K562 (cell line): ENCODE data around the gene DPY19L3. TPM values are rescaled to one million over a fixed set of nuclear protein-coding genes. Genes with fewer than 3 reads are reported as not detected.

ENCODE experiments used
- CBFA2T2 ChIP-seq: fragments of 450-650 bp; conservative IDR thresholded peaks from 2 replicates; pipeline ENCODE4 v1.6.1; 2017; ENCODE audit warnings: mild to moderate bottlenecking
- CBX5 ChIP-seq: IDR thresholded peaks from 2 replicates; pipeline ENCODE4 v1.6.1; 2014; ENCODE audit warnings: low read depth, borderline replicate concordance
- CC2D1A ChIP-seq: fragments of 450-650 bp; IDR thresholded peaks from 2 replicates; pipeline ENCODE4 v1.6.1; 2017; ENCODE audit warnings: mild to moderate bottlenecking
- FOXA1 ChIP-seq: fragments of 450-650 bp; IDR thresholded peaks from 2 replicates; pipeline ENCODE4 v1.6.1; 2016; ENCODE audit warnings: mild to moderate bottlenecking, borderline replicate concordance
- KDM1A ChIP-seq, 2 experiments: fragments of 450-650 bp; IDR thresholded peaks; 2 replicates each; pipeline ENCODE4 v1.6.1; 2016; ENCODE audit warnings: mild to moderate bottlenecking in 2 of 2
- LCOR ChIP-seq: sonication (generic); formaldehyde crosslinking; IDR thresholded peaks from 2 replicates; pipeline ENCODE4 v1.8.0; 2022; ENCODE audit warnings: mild to moderate bottlenecking, missing genetic modification reagents
- LEF1 ChIP-seq: fragments of 450-650 bp; IDR thresholded peaks from 2 replicates; pipeline ENCODE4 v1.6.1; 2016; ENCODE audit warnings: mild to moderate bottlenecking
- MCM5 ChIP-seq: fragments of 450-650 bp; IDR thresholded peaks from 2 replicates; pipeline ENCODE4 v1.6.1; 2016; ENCODE audit warnings: low read depth
- MECOM ChIP-seq: fragments of 250-450 bp; sonication (Bioruptor Pico); IDR thresholded peaks from 2 replicates; pipeline ENCODE4 v1.8.0; 2022; ENCODE audit warnings: inconsistent platforms
- MEIS2 ChIP-seq: fragments of 450-650 bp; IDR thresholded peaks from 2 replicates; pipeline ENCODE4 v1.6.1; 2014; ENCODE audit warnings: mild to moderate bottlenecking; ENCODE audit not compliant: partially characterized antibody
- NCOR1 ChIP-seq: fragments of 450-650 bp; IDR thresholded peaks from 2 replicates; pipeline ENCODE4 v1.6.1; 2016; ENCODE audit warnings: mild to moderate bottlenecking, moderate library complexity
- RBBP5 ChIP-seq: fragments of 200-600 bp; sonication (generic); IDR thresholded peaks from 2 replicates; pipeline ENCODE4 v1.6.1; 2012; ENCODE audit warnings: borderline replicate concordance, mild to moderate bottlenecking, low read length, control low read depth, inconsistent platforms; ENCODE audit not compliant: insufficient read depth, poor library complexity, severe bottlenecking
- RBM34 ChIP-seq: fragments of 200-400 bp; formaldehyde crosslinking; IDR thresholded peaks from 2 replicates; pipeline ENCODE4 v1.6.1; 2018; ENCODE audit warnings: low read length, borderline replicate concordance; ENCODE audit not compliant: insufficient read depth
- SRSF1 ChIP-seq: fragments of 200-400 bp; formaldehyde crosslinking; IDR thresholded peaks from 2 replicates; pipeline ENCODE4 v1.6.1; 2017; ENCODE audit warnings: mild to moderate bottlenecking, low read depth, low read length, moderate library complexity
- polyA plus RNA-seq, 8 experiments: library from polyadenylated mRNA; depleted of rRNA in 4 of 8; stranded (reverse) in 5 of 8; unstranded in 3 of 8; fragments of >200 nt; fragmentation: Nextera tagmentation in 2 of 8; fragmentation: Illumina TruSeq in 1 of 8; extraction: Ambion mirVana in 2 of 8; extraction: Trizol in 1 of 8; gene quantifications; 2 replicates each; pipeline versions ENCODE4 v1.2.1 to v1.2.3, GENCODE V29; 2011 to 2014; ENCODE audit warnings: inconsistent platforms in 1 of 8, missing spikeins in 1 of 8
- total RNA-seq, 7 experiments: library from RNA; depleted of rRNA in 6 of 7; stranded (reverse); fragments of >200 nt in 6 of 7; fragmentation: Illumina TruSeq in 2 of 7; extraction: Trizol in 2 of 7; gene quantifications; 2 replicates each; pipeline versions ENCODE4 v1.2.1 to v1.2.3, GENCODE V29; 2011 to 2021; ENCODE audit warnings: low replicate concordance in 1 of 7
- TF ChIP-seq, protein P1 (sequence below): IDR thresholded peaks from 3 replicates; pipeline ENCODE4 v1.6.1; 2011; ENCODE audit warnings: borderline replicate concordance, mild to moderate bottlenecking; ENCODE audit not compliant: insufficient read length, insufficient read depth
- TF ChIP-seq, protein P2 (sequence below): fragments of 450-650 bp; conservative IDR thresholded peaks from 2 replicates; pipeline ENCODE4 v1.6.1; 2016; ENCODE audit warnings: missing genetic modification characterization, low read depth, mild to moderate bottlenecking, control low read depth, missing compliant biosample characterization
- TF ChIP-seq, protein P3 (sequence below): fragments of 250-450 bp; sonication (Bioruptor Pico); IDR thresholded peaks from 2 replicates; pipeline ENCODE4 v1.8.0; 2022; ENCODE audit warnings: inconsistent platforms, mild to moderate bottlenecking, moderate library complexity, borderline replicate concordance
- TF ChIP-seq, protein P4 (sequence below): fragments of 250-450 bp; sonication (Bioruptor Pico); IDR thresholded peaks from 2 replicates; pipeline ENCODE4 v1.8.0; 2021; ENCODE audit warnings: mild to moderate bottlenecking, moderate library complexity
- TF ChIP-seq, protein P5 (sequence below): fragments of 450-650 bp; IDR thresholded peaks from 2 replicates; pipeline ENCODE4 v1.6.1; 2014; ENCODE audit warnings: low read depth, mild to moderate bottlenecking, moderate library complexity, borderline replicate concordance
- TF ChIP-seq, protein P6 (sequence below): sonication (generic); formaldehyde crosslinking; IDR thresholded peaks from 2 replicates; pipeline ENCODE4 v1.8.0; 2022; ENCODE audit warnings: missing genetic modification reagents, mild to moderate bottlenecking, moderate library complexity, borderline replicate concordance

Gene DPY19L3
- total and polyA plus RNA-seq, 9 of the 15 experiments (the other 6 are each of a cell fraction or from before 2014, with no cell fraction given): 4.7 to 39.2 (median 22.0) TPM

DNA sequence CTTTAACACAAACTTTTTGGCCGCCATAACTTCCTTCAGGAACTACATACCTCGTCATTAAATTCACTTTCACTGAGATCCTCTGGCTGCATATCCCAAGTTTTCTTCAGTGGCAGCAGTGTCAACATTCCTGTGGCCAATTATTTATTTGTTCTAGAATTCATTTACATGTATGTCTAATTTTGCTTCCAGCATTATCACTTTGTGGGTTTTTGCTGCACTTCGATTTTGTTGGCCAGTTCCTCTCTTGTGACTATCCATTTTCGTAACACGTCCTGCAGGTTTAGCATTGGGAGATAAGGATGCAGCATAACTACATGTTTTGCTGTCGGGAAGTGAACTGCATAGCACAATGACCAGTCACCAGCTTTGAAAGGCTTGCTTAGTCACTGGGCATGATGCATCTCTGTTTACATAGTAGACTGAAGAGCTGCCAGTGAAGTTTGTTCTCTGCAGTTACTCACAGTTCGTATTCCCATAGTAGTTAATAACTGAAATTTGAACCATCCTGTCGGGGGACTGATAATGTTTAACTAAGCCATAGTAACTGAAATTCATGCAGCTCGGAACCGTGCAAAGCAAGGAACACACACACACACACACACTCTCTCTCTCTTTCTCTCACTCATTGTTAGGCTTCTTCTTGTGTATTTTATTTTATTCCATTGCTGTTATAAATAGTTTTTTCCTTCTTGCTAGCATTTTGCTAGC lies 31.8 kb upstream of the DPY19L3 start (continued):
- TF ChIP-seq CBX5: no peak
- TF ChIP-seq CC2D1A: peak; percentile 92
- TF ChIP-seq SRSF1: no peak
- no peak for TF ChIP-seq RBM34
- peak; percentile 73 for TF ChIP-seq NCOR1
- TF ChIP-seq RBBP5: no peak
- TF ChIP-seq, protein P1, sequence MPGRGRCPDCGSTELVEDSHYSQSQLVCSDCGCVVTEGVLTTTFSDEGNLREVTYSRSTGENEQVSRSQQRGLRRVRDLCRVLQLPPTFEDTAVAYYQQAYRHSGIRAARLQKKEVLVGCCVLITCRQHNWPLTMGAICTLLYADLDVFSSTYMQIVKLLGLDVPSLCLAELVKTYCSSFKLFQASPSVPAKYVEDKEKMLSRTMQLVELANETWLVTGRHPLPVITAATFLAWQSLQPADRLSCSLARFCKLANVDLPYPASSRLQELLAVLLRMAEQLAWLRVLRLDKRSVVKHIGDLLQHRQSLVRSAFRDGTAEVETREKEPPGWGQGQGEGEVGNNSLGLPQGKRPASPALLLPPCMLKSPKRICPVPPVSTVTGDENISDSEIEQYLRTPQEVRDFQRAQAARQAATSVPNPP: no peak
- TF ChIP-seq KDM1A (IDR thresholded peaks at IDR 0.05): peak; percentile 53 to 61; a peak in 3 of 4 replicates
- TF ChIP-seq, protein P2, sequence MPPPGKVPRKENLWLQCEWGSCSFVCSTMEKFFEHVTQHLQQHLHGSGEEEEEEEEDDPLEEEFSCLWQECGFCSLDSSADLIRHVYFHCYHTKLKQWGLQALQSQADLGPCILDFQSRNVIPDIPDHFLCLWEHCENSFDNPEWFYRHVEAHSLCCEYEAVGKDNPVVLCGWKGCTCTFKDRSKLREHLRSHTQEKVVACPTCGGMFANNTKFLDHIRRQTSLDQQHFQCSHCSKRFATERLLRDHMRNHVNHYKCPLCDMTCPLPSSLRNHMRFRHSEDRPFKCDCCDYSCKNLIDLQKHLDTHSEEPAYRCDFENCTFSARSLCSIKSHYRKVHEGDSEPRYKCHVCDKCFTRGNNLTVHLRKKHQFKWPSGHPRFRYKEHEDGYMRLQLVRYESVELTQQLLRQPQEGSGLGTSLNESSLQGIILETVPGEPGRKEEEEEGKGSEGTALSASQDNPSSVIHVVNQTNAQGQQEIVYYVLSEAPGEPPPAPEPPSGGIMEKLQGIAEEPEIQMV (tag): 0 out of 2 replicates have a peak, but pooled peaks have one; percentile 47
- peak; percentile 59 for TF ChIP-seq CBFA2T2
- TF ChIP-seq MECOM (CRISPR knock-in tag): no peak
- TF ChIP-seq LCOR: peak; percentile 41; the same call in 1 of the 2 replicates
- TF ChIP-seq MEIS2: peak; percentile 82
- TF ChIP-seq, protein P3, sequence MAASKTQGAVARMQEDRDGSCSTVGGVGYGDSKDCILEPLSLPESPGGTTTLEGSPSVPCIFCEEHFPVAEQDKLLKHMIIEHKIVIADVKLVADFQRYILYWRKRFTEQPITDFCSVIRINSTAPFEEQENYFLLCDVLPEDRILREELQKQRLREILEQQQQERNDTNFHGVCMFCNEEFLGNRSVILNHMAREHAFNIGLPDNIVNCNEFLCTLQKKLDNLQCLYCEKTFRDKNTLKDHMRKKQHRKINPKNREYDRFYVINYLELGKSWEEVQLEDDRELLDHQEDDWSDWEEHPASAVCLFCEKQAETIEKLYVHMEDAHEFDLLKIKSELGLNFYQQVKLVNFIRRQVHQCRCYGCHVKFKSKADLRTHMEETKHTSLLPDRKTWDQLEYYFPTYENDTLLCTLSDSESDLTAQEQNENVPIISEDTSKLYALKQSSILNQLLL: no peak
- peak; percentile 93 for TF ChIP-seq FOXA1
- peak; percentile 90 for TF ChIP-seq LEF1
- TF ChIP-seq MCM5: no peak
- TF ChIP-seq, protein P4, sequence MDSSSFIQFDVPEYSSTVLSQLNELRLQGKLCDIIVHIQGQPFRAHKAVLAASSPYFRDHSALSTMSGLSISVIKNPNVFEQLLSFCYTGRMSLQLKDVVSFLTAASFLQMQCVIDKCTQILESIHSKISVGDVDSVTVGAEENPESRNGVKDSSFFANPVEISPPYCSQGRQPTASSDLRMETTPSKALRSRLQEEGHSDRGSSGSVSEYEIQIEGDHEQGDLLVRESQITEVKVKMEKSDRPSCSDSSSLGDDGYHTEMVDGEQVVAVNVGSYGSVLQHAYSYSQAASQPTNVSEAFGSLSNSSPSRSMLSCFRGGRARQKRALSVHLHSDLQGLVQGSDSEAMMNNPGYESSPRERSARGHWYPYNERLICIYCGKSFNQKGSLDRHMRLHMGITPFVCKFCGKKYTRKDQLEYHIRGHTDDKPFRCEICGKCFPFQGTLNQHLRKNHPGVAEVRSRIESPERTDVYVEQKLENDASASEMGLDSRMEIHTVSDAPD: no peak
- TF ChIP-seq, protein P5, sequence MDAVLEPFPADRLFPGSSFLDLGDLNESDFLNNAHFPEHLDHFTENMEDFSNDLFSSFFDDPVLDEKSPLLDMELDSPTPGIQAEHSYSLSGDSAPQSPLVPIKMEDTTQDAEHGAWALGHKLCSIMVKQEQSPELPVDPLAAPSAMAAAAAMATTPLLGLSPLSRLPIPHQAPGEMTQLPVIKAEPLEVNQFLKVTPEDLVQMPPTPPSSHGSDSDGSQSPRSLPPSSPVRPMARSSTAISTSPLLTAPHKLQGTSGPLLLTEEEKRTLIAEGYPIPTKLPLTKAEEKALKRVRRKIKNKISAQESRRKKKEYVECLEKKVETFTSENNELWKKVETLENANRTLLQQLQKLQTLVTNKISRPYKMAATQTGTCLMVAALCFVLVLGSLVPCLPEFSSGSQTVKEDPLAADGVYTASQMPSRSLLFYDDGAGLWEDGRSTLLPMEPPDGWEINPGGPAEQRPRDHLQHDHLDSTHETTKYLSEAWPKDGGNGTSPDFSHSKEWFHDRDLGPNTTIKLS: peak; percentile 17; the same call in 1 of the 2 replicates
- TF ChIP-seq, protein P6, sequence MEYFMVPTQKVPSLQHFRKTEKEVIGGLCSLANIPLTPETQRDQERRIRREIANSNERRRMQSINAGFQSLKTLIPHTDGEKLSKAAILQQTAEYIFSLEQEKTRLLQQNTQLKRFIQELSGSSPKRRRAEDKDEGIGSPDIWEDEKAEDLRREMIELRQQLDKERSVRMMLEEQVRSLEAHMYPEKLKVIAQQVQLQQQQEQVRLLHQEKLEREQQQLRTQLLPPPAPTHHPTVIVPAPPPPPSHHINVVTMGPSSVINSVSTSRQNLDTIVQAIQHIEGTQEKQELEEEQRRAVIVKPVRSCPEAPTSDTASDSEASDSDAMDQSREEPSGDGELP: no peak
